ENCODE data around the gene WDR17.

The WDR17 gene

DNA sequence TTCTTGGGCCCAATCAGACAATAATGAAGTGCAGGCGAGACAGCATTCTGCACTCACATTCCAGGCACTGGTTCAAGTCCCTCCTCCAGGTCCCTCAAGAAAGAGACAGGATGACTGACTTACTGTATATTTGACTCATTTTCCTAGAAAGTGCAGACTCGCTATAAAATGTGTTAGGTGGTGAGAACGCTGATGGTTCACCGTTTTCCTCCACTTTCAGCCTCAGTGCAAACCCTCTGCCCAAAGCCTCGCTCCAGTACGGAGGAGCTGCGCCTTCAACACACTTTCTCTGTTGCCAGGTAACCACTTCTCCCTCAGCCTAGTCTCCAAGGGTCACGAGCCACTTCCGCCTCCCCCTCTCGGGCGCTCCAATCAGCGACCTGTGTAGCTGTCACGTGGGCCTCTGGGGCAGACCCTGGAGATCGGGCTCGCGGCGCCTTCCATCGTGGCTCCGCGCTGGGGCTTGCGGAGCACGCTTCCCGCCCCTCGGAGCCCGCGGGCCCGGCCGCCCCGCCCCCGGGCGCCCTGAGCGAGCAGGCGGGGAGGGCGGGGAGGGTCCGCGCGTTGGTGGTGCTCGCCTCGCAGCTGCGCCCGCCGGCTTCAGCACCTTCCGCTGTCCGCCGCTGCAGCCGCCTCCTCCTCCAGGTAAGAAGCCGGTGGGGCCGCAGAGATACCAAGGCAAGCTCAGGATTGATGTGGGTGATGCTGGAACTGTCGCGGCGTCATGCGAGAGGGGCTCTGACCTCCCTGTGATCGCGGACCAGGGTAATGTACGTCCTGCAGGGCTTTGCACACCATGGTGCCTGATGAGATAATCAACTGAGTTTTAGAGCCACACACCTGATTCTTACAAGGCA lies at the start of gene WDR17:
TSS of gene WDR17 (plus strand) at position 407 of the 857 bp plus-strand sequence. CDS start 45,740 bp downstream, outside the sequence.
- DNase-seq (ENCODE audit: low spot score), result peak; percentile 3

GRCh38 chr4:176016601-176017000 lies 49.0 kb upstream of the WDR17 start:
- DNase-seq (ENCODE audit: low spot score), result no peak

- no peak for DNase-seq (ENCODE audit: low spot score)
These were observed 45.1 kb upstream of the WDR17 start for GRCh38 chr4:176020481-176021085.

- DNase-seq (ENCODE audit: low spot score), result no peak
These were observed 35.2 kb upstream of the WDR17 start for GRCh38 chr4:176030391-176030790.

- DNase-seq (ENCODE audit: low spot score), result no peak
These were observed 33.7 kb upstream of the WDR17 start for GRCh38 chr4:176031922-176032321.

GRCh38 chr4:176032454-176032853 lies 33.2 kb upstream of the WDR17 start:
- no peak for DNase-seq (ENCODE audit: low spot score)

GRCh38 chr4:176034499-176034898 lies 31.1 kb upstream of the WDR17 start:
- peak; percentile 51 for DNase-seq (ENCODE audit: low spot score)

DNA sequence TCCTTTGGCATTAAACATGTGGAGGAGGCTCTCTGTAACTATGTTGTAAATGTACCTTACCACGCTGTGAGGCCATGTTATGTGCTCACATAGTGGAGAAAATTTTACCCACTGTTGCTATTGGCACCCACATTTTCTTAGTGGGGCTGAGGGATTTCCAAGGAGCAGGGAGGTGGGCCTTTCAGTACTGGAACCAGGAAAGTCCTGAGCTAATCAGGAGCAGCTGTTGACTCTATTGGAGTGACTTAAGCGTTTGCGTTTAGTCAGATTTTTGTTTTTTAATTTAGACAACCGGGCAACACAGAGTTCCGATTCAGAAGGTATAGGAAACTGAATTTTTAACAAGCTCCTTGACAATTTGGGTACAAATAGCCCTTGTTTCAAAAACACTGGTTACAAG lies 30.7 kb upstream of the WDR17 start:
- no peak for DNase-seq (ENCODE audit: low spot score)

GRCh38 chr4:176036585-176037205 lies 28.9 kb upstream of the WDR17 start:
- no peak for DNase-seq (ENCODE audit: low spot score)

GRCh38 chr4:176038789-176039188 lies 26.9 kb upstream of the WDR17 start:
- no peak for DNase-seq (ENCODE audit: low spot score)

GRCh38 chr4:176042195-176042594 lies 23.4 kb upstream of the WDR17 start:
- DNase-seq (ENCODE audit: low spot score), result no peak

DNA sequence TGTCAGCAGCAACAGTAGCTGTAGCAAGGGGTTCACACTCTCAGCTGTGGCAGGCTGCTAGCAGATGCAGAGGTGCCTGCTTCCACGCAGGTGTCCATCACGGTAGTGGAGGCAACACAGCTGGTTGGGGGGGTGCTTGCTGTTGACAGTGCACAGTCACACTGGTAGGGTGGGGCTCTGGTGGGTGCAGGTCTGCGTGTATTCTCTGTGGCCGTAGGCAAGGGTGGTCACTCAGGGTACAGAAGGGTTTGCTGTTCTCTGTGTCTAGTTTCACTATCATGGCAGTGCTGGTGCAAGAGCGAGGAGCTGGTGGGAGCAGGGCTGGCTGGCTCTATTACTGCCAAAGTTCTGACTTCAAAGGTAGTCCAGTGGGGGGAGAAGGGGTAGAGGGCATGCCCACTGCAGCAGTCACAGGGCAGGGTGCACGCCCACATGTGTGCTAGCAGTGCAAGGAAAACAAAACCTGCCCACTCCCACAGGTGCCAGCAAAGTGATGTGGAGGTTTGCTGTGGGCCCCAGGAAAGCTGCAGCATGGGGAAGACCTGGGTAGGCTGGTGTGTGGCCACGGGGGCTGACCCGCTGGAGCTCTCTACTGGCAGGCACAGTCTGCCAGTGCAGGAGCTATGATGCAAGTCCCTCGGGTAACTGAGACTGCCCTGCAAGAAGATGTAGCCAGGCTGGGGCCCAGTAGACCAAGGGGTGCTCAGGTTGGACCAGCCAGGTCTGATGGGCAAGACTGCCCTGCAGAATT lies 21.6 kb upstream of the WDR17 start:
- DNase-seq (ENCODE audit: low spot score), result no peak

GRCh38 chr4:176044589-176044951 lies 21.1 kb upstream of the WDR17 start:
- no peak for DNase-seq (ENCODE audit: low spot score)

GRCh38 chr4:176048631-176049030 lies 17.0 kb upstream of the WDR17 start:
- DNase-seq (ENCODE audit: low spot score), result no peak

DNA sequence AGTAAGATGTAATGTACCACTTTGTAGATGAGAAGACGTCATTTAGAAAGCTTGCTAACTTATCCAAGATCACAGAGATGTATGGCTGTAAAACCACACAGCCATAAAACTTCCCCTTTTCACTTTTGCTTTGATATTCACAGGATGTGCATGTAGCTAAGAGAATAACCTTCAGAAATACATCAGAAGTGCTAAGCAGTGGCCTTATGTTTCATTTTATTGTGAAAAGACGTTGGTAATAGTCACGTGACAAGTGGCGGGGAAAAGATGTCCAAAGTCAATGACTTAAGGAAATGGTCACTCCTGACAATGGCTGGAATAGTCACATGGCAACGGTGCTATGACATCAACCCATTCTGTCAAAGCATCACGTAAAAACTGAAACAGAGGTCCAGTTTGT lies 12.9 kb upstream of the WDR17 start:
- no peak for DNase-seq (ENCODE audit: low spot score)

DNA sequence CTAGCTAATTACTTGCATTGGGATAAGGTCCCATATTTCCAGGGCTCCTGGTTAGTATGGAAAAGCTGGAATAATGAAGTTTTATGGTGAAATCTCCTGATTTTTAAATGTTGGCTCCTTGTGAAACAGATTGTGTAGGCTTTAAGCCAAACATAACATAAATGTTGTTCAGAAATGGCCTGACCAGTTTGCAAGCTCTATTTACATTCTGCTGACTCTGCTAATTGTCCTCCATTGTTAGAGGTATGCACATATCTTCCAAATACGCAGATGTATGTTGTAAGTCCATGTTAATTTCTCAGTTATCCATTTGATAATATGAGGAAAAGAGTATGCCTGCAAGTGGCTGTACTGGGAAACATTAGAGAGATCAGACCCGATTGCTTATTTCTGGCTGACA lies 11.9 kb upstream of the WDR17 start:
- no peak for DNase-seq (ENCODE audit: low spot score)

- peak; percentile 6 for DNase-seq (ENCODE audit: low spot score)
These were observed 10.7 kb upstream of the WDR17 start for GRCh38 chr4:176054942-176055341.

GRCh38 chr4:176063718-176064117 lies 1.9 kb upstream of the WDR17 start:
- DNase-seq (ENCODE audit: low spot score), result no peak

GRCh38 chr4:176064539-176064938 lies 1.1 kb upstream of the WDR17 start:
- DNase-seq (ENCODE audit: low spot score), result no peak

DNA sequence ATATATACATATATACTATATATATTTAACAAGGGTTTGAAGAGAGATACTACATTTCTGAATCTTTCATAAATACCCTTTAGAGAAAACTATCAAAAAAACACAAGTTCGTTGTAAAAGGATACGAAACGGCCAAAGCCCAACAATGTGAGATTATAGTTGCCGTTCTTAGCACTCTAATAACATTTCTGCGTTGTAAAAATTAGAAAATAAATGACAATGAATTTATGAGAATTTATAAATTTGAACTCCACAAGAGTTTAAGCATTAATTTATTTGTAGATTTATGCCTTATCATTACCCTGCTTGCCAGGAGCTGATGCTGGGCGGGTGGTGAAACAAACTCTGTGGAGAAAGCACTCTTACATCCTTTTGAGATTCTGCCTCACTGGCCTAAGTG lies 1.1 kb downstream of the WDR17 start:
- DNase-seq (ENCODE audit: low spot score), result no peak

DNA sequence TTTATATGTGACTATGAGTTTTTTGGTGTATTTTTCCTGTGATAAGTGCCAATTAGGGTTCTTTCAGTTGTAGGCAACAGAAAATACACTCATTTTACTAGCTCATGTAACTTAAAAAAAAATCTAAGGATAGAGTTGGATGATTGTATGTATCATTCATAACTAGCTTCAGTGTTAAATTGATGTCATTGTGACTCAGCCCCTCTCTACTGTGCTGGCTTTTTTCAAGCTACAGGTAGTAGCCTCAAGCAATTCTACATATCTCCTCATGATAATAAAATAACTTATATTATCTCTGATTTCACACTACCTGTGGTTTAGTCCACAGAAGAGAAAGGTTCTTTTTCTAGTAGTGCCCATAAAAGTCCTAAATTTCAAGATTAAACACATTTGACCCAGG lies 11.9 kb downstream of the WDR17 start:
- peak; percentile 12 for DNase-seq (ENCODE audit: low spot score)

GRCh38 chr4:176084769-176085168 lies 19.1 kb downstream of the WDR17 start:
- no peak for DNase-seq (ENCODE audit: low spot score)

GRCh38 chr4:176090115-176090514 lies 24.5 kb downstream of the WDR17 start:
- DNase-seq (ENCODE audit: low spot score), result no peak

All from RKO (cell line).